Common myeloid progenitor, CD34-positive (primary cell): ENCODE measurements around the gene GPRIN3.

Source experiments
- CTCF ChIA-PET: fragments of 350-600 bp; sonication (Branson Sonifier 250); formaldehyde crosslinking; loops from one replicate; lab custom pipeline; 2021; ENCODE audit warnings: antibody characterized with exemption; lab: Charles Lee
- POLR2A ChIA-PET: fragments of 350-600 bp; sonication (Branson Sonifier 250); formaldehyde crosslinking; loops from one replicate; lab custom pipeline; 2021; ENCODE audit warnings: antibody characterized with exemption; lab: Charles Lee
- DNase-seq, 3 donors: peaks; one replicate each; pipeline versions ENCODE4 v3.0.0 to v3.0.0-alpha.2; 2013
- H3K27ac ChIP-seq, 2 experiments: 1 replicate in 1 of 2; 2 replicates in 1 of 2; pipeline ENCODE4 v1.7.0; 2013; ENCODE audit warnings: inconsistent platforms in 2 of 2, low read length in 2 of 2, mild to moderate bottlenecking in 2 of 2, low read depth in 1 of 2, moderate library complexity in 1 of 2; ENCODE audit not compliant: severe bottlenecking in 2 of 2, insufficient read depth in 1 of 2, poor library complexity in 1 of 2
- H3K27me3 ChIP-seq, 5 experiments: replicated peaks in 2 of 5; 1 replicate in 3 of 5; 2 replicates in 2 of 5; pipeline versions ENCODE4 v1.6.1 to v1.7.0; 2013; ENCODE audit warnings: low read length in 4 of 5, mild to moderate bottlenecking in 2 of 5, moderate library complexity in 2 of 5, inconsistent platforms in 1 of 5; ENCODE audit not compliant: insufficient read depth in 5 of 5, control insufficient read depth in 4 of 5
- H3K36me3 ChIP-seq, 4 experiments: 1 replicate in 2 of 4; 2 replicates in 2 of 4; pipeline versions ENCODE4 v1.6.1 to v1.7.0; 2013; ENCODE audit warnings: low read length in 3 of 4, control low read depth in 1 of 4, mild to moderate bottlenecking in 1 of 4; ENCODE audit not compliant: control insufficient read depth in 4 of 4, insufficient read depth in 4 of 4
- H3K4me1 ChIP-seq, 4 experiments: 1 replicate in 3 of 4; 2 replicates in 1 of 4; pipeline versions ENCODE4 v1.6.1 to v1.7.1; 2013; ENCODE audit warnings: low read length in 3 of 4, mild to moderate bottlenecking in 3 of 4, control low read depth in 1 of 4, inconsistent platforms in 1 of 4, moderate library complexity in 1 of 4; ENCODE audit not compliant: control insufficient read depth in 4 of 4, insufficient read depth in 4 of 4; ENCODE audit errors: control extremely low read depth in 1 of 4
- H3K4me3 ChIP-seq, 7 experiments: 1 replicate in 4 of 7; 2 replicates in 3 of 7; pipeline versions ENCODE4 v1.5.1 to v1.7.0; 2013; ENCODE audit warnings: mild to moderate bottlenecking in 7 of 7, low read length in 6 of 7, moderate library complexity in 6 of 7, inconsistent platforms in 2 of 7, low read depth in 2 of 7, control low read depth in 1 of 7; ENCODE audit not compliant: insufficient read depth in 4 of 7, control insufficient read depth in 1 of 7; ENCODE audit errors: extremely low read depth in 1 of 7
- H3K9me3 ChIP-seq, 5 experiments: 1 replicate in 4 of 5; 2 replicates in 1 of 5; pipeline versions ENCODE4 v1.6.1 to v1.7.1; 2013; ENCODE audit warnings: low read length in 4 of 5, mild to moderate bottlenecking in 2 of 5, inconsistent platforms in 1 of 5, low read depth in 1 of 5, moderate library complexity in 1 of 5; ENCODE audit not compliant: control insufficient read depth in 4 of 5, insufficient read depth in 2 of 5; ENCODE audit errors: control extremely low read depth in 1 of 5
- WGBS: methylation state at CpG from one replicate; pipeline ENCODE4 v1.1.5; 2013; ENCODE audit not compliant: insufficient coverage; 5-methylcytosine and 5-hydroxymethylcytosine counted together

GPRIN3 gene

DNA sequence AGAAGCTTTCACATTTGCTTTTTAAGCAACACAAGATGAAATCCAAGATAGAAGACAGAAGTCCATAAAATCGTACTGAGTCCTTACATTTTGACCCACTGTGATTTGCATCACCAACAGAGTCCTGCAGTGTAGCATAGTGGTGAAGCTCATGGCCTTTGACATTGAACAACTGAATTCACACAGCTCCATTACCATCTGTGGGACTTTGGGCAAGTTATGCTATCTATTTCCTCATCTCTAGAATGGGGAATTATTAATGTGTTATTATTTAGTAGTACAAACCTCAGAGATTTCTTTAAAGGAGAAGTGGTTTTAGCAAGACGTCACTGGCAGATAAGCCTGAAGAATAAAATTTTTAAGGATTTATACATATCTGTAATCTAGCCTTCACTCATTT, 10.7 kb downstream of the GPRIN3 start:
- H3K27me3 ChIP-seq, result no peaks in the 10 kb centered on the region
- ChIA-PET POLR2A (interaction anchor here (0.7 kb wide), 1 partner anchor 45 kb away, joined by 3 read pairs; no protein-coding TSS in a partner anchor), CTCF (interaction anchor here (1.3 to 2.5 kb wide), 3 partner anchors 11 to 20 kb away, joined by 3 to 12 read pairs (median 4); partner anchors contain the start of gene GPRIN3)
- 75% methylated on average over 1 of the region's 2 CpGs for WGBS
- H3K27ac ChIP-seq, result no peak overlapping the region
- H3K36me3 ChIP-seq, result no peaks in the 10 kb centered on the region
- H3K9me3 ChIP-seq, result no peaks in the 10 kb centered on the region
- peaks cover 48 to 85% (median 69%) of the 10 kb centered on the region in 4 experiments for H3K4me1 ChIP-seq
- peak in 2 of 3 donors; percentile 54 to 70 for DNase-seq
- H3K4me3 ChIP-seq, result no peak overlapping the region

DNA sequence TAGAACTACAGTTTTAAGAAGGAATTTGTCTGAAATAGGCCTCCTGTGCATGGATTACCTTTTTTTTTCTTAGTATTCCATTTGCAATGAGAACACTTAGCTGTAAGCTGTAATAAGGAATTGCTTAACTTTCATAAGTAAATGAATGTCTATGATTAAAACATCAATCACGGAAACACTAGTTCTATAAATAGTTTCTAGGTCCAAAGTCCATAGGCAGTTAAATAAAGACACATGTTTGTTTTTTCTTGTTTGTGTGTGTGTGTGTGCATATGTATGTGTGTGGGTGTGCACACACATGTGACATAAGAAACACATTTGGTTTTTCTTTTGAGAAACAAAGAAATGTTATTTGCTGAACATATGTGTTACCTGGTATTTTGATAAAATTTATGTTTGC, 11.2 kb downstream of the GPRIN3 start:
- Histone ChIP-seq H3K27me3 (no peaks in the 10 kb centered on the region), H3K36me3 (no peaks in the 10 kb centered on the region), H3K27ac (no peak overlapping the region), H3K4me1 (peaks cover 48 to 83% (median 69%) of the 10 kb centered on the region in 4 experiments), H3K4me3 (no peak overlapping the region), H3K9me3 (peaks cover 0 to 1% (median under 1%) of the 10 kb centered on the region in 5 experiments)
- ChIA-PET POLR2A (interaction anchor here (0.7 kb wide), 1 partner anchor 46 kb away, joined by 3 read pairs; no protein-coding TSS in a partner anchor), CTCF (no interaction called here)
- no CpG with 5 or more reads among the region's 1 CpG for WGBS
- no peak for DNase-seq

DNA sequence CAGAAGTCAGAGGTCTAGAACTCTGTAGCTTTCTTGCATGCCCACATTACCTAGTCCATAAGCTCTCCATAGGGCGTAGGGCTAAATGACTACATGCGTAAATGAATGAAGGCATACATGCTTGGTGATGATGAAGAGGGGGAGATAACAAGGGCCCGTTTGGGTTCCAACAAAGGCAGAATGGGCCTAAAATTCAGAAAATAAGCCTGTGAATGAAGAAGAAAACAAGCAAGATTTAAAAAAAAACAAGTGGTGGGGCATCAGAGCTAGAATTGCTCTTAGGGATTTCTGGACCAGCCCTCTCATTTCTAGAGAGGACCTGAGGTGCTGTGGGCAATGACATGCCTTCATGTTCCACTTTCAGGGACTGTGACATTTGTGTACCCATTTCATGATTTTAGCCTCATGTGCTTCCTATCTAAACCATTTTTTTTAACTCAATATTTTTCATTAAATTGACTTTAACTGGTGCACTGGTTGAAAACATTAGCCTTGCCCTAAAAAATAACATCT, 12.1 kb downstream of the GPRIN3 start:
- POLR2A ChIA-PET, result no interaction called here

DNA sequence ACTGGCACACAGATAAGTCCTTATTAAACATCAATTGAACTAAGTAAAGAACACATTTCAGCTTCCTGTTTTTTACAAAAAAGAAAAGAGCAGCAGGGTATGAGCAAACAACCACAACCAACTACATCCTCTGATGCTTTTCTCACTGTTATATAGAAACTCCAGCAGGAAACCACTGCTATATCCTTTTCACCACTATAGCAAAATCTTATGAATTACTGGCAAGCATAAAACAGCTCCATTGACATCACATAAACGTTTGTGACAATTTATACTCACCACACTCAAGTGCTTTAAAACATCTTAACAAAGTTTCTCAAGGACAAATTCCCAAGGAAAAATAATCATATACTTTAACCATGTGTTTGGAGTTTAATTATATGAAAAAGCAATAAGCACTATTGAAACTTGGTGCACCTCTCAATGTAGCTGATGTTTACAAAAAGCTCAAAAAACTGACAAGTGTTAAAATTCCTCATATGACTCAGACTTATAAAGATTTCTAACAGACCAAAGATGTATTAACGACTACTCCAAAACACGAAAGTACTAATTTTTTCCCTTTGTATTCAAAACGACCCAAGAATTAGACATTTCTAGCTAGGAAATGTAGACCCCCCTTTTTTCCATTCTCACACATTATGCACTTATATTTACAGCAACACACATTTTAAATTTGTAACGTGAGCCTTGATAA, 12.9 kb downstream of the GPRIN3 start:
- POLR2A ChIA-PET, result no interaction called here
- Histone ChIP-seq H3K4me3 (peak overlapping the region in 2 of 7 experiments; percentile 12 to 20), H3K4me1 (peaks cover 48 to 71% (median 63%) of the 10 kb centered on the region in 4 experiments), H3K9me3 (peaks cover 0 to 4% (median 1%) of the 10 kb centered on the region in 5 experiments), H3K27me3 (peaks cover 0 to 1% (median 0%) of the 10 kb centered on the region in 5 experiments), H3K36me3 (no peaks in the 10 kb centered on the region), H3K27ac (peak overlapping the region in 1 of 2 experiments; percentile 12)
- WGBS, result 42% methylated on average over 4 of the region's 5 CpGs
- CTCF ChIA-PET, result interaction anchor here (0.8 to 2.2 kb wide), 8 partner anchors 13 to 135 kb away, joined by 3 to 8 read pairs (median 3); partner anchors contain the start of gene GPRIN3
- DNase-seq, result peak; percentile 65 to 95 (median 89)

More for the DNA sequence above, 12.1 kb downstream of the GPRIN3 start:
- Histone ChIP-seq H3K9me3 (peaks cover 0 to 4% (median 1%) of the 10 kb centered on the region in 5 experiments), H3K4me1 (peaks cover 48 to 78% (median 67%) of the 10 kb centered on the region in 4 experiments), H3K27me3 (no peaks in the 10 kb centered on the region), H3K4me3 (no peak overlapping the region), H3K36me3 (no peaks in the 10 kb centered on the region), H3K27ac (no peak overlapping the region)
- 100% methylated on average over 3 of the region's 3 CpGs for WGBS
- CTCF ChIA-PET, result interaction anchor here (0.8 to 1.7 kb wide), 4 partner anchors 13 to 42 kb away, joined by 3 to 4 read pairs (median 4); no protein-coding TSS in a partner anchor
- no peak for DNase-seq

DNA sequence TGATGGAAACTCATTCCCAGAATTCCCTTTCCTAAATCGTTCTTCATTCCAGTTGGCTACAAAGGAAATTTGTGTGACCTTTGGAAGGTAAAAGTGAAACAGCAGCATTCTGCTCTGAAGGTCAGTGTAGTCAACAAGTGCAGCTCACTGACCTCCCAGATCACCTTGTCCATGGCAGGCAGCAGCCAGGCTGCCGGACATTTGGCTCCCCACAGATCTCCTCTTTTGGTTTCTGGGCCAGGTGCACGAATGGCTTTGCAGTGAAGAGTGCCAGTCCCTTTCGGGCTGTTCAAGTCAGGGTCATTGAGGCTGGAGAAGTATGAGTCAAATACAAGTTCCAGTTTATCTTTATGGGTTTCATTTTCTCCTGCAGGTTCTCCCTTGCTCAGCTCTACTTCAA, 14.3 kb downstream of the GPRIN3 start:
- Histone ChIP-seq H3K27me3 (peaks cover 0 to 2% (median 0%) of the 10 kb centered on the region in 5 experiments), H3K27ac (no peak overlapping the region), H3K4me3 (no peak overlapping the region), H3K4me1 (peaks cover 40 to 57% (median 49%) of the 10 kb centered on the region in 4 experiments), H3K36me3 (no peaks in the 10 kb centered on the region), H3K9me3 (peaks cover 0 to 4% (median 1%) of the 10 kb centered on the region in 5 experiments)
- POLR2A ChIA-PET, result no interaction called here
- DNase-seq, result no peak
- CTCF ChIA-PET, result interaction anchor here (1.0 to 2.2 kb wide), 4 partner anchors 14 to 142 kb away, joined by 3 to 8 read pairs (median 4); partner anchors contain the start of gene GPRIN3
- 90% methylated on average over 4 of the region's 4 CpGs for WGBS

DNA sequence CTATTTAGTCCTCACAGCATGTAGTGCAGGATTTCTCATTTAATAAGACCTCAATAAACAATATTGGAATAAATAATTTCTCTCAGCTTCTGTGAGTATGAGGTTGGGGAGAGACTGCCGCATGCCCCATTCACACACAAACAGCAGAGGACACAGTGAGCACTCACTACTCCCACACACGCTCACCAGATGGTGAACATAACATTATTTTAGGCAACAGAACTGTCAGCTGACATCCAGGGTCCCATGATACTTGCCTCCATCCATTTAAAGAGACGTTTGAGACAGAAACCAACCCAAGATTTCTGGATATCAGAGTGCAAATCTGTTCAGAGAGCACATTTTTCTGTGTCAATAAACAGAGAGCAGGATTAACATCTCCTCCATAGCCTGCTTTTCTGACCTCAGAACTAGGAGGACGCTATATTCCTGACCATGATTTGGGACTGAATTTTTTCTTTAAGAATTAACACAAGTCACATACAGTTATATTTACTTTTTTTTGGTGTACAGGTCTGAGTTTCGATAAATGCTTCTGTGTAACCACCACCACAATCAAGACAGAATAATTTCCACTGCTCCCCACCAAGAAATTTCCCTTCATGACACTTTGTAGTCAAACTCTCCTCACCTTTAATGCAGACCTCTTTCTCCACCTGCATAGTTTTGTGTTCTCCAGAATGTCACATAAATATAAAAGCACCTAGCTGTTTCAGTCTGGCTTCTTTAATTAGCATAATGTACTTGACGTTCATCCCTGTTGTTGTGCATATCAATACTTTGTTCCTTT, 16.7 kb downstream of the GPRIN3 start:
- Histone ChIP-seq H3K4me3 (no peak overlapping the region), H3K36me3 (no peaks in the 10 kb centered on the region), H3K9me3 (peaks cover 0 to 4% (median 1%) of the 10 kb centered on the region in 5 experiments), H3K27ac (no peak overlapping the region), H3K27me3 (peaks cover 0 to 2% (median 0%) of the 10 kb centered on the region in 5 experiments), H3K4me1 (peaks cover 22 to 43% (median 30%) of the 10 kb centered on the region in 4 experiments)
- CTCF ChIA-PET, result no interaction called here
- POLR2A ChIA-PET, result no interaction called here
- no peak for DNase-seq
- 100% methylated on average over 3 of the region's 6 CpGs for WGBS
